Sciatic nerve (tissue), 2 donors: ENCODE measurements around the gene ADAMTS13. TPM values are rescaled to one million over a fixed set of nuclear protein-coding genes. Genes with fewer than 3 reads are reported as not detected.
"Not testable (repeated sequence)": the region's sequence is repeated elsewhere in the genome, so short reads cannot be mapped to it uniquely, and the experiment has no call there.

Source experiments
- ATAC-seq: fragments of 200-7000 bp; cut with Tn5 transposase; one replicate; pipeline ENCODE4 v1.9.1; 2020; ENCODE audit warnings: mild to moderate bottlenecking, moderate library complexity
- DNase-seq: peaks from one replicate; pipeline ENCODE4 v3.0.0-alpha.2; 2020; ENCODE audit warnings: low spot score
- intact Hi-C: fragments of 100-400 bp; cut with DNase I; formaldehyde crosslinking; loops from one replicate; pipeline ENCODE4 v1.14.2; 2022
- total RNA-seq: library from RNA; stranded (reverse); fragmentation: NEBNext Ultra II Directional; extraction: Animal tissue kit (Norgen Biotek cat#: 25700); gene quantifications from one replicate; pipeline ENCODE4 v1.2.1, GENCODE V29; 2021
- donor health status: DM: no; HTN: no; CAD: no.
- donor health status: DM: no; HTN: no; CAD: no.

The ADAMTS13 gene
- total RNA-seq, 1 donor from 2014 or later, result 4.6 TPM

- intact Hi-C loops, result no loop called here
- DNase-seq, result no peak
- ATAC-seq, result no peak
Observed at GRCh38 chr9:133443248-133443647, 21.1 kb downstream of the ADAMTS13 start.

- intact Hi-C loops, result no loop called here
- ATAC-seq (no peak), DNase-seq (no peak)
Observed at GRCh38 chr9:133443982-133444381, 21.8 kb downstream of the ADAMTS13 start.

DNA sequence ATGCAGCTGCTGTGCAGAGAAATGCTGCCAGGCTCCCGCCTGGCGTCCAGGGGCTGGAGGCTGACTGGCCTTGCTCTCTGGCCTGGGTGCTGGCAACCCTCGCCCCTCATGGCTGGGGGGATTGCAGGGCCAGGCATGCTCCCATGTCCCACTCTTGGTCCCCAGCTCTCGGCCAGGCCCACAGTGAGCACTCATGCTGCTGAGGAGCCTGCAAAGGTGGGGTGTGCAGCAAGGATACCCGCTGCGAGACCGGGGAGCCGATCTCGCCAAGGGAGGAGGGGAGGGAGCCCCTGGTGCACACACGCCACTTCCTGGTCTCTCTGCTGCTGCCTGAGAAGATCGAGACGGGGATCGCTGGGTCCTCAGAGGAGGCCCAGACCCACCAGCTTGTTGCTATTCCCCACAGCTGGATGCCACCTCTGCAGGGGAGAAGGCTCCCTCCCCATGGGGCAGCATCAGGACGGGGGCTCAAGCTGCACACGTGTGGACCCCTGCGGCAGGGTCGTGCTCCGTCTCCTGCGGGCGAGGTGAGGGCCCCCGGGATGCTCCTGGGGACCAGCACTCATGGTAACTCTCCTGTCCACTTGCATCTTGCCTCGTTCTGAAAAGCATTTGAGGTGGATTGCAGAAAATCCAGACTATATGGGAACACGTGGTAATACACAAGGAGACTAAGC, 23.3 kb downstream of the ADAMTS13 start:
- ATAC-seq, result no peak
- DNase-seq, result no peak

GRCh38 chr9:133448487-133448972, 26.4 kb downstream of the ADAMTS13 start:
- intact Hi-C loops, result no loop called here
- no peak for DNase-seq

More for the DNA sequence above, 23.3 kb downstream of the ADAMTS13 start:
- intact Hi-C loops, result no loop called here

GRCh38 chr9:133449760-133450159, 27.6 kb downstream of the ADAMTS13 start:
- ATAC-seq, result no peak
- no peak for DNase-seq
- intact Hi-C loops, result no loop called here

More at GRCh38 chr9:133448487-133448972, 26.4 kb downstream of the ADAMTS13 start:
- ATAC-seq, result no peak

GRCh38 chr9:133451865-133452264, 29.7 kb downstream of the ADAMTS13 start:
- intact Hi-C loops, ATAC-seq: not testable (repeated sequence)

GRCh38 chr9:133452562-133452961, 30.4 kb downstream of the ADAMTS13 start:
- ATAC-seq, result no peak
- intact Hi-C loops, result no loop called here

More at GRCh38 chr9:133451865-133452264, 29.7 kb downstream of the ADAMTS13 start:
- DNase-seq, result not testable (repeated sequence)

GRCh38 chr9:133453651-133454050, 31.5 kb downstream of the ADAMTS13 start:
- ATAC-seq, result no peak

More at GRCh38 chr9:133452562-133452961, 30.4 kb downstream of the ADAMTS13 start:
- no peak for DNase-seq

DNA sequence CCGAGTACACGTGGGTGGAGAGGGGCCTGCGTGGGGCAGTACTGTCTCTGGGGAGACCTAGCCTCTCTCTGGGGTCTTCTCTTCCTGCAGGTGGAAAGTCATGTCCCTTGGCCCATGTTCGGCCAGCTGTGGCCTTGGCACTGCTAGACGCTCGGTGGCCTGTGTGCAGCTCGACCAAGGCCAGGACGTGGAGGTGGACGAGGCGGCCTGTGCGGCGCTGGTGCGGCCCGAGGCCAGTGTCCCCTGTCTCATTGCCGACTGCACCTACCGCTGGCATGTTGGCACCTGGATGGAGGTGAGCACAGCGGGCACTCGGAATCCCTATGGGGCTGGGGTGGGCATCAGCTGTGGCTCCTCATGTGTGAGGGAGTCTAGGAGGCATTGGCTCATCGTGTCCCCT, 32.2 kb downstream of the ADAMTS13 start:
- intact Hi-C loops, result no loop called here
- DNase-seq (no peak), ATAC-seq (no peak)

More at GRCh38 chr9:133453651-133454050, 31.5 kb downstream of the ADAMTS13 start:
- intact Hi-C loops, result no loop called here
- no peak for DNase-seq

DNA sequence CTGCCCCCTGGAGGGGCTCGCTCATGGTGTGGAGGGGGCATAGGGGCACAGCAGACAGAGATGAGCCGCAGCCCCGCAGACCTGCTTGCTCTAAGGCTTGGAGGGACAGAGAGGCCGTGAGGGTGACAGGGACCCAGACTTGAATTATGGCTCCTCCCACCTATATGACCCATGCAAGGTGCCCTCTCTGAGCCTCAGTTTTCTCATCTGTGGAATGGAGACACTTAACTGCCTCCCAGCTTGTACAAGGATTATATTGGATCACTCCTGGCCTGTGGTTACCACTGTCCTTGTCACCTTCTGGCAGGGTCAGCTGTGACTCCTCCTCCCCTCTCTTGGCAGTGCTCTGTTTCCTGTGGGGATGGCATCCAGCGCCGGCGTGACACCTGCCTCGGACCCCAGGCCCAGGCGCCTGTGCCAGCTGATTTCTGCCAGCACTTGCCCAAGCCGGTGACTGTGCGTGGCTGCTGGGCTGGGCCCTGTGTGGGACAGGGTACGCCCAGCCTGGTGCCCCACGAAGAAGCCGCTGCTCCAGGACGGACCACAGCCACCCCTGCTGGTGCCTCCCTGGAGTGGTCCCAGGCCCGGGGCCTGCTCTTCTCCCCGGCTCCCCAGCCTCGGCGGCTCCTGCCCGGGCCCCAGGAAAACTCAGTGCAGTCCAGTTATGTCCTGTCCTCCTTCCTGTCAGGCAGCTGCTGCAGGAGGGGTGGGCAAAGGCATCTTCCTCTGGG, 32.9 kb downstream of the ADAMTS13 start:
- intact Hi-C loops, result no loop called here
- ATAC-seq (no peak), DNase-seq (no peak)

- intact Hi-C loops, result no loop called here
- ATAC-seq, result no peak
- no peak for DNase-seq
Observed at GRCh38 chr9:133455936-133456335, 33.8 kb downstream of the ADAMTS13 start.

- ATAC-seq (no peak), DNase-seq (no peak)
- intact Hi-C loops, result no loop called here
Observed at GRCh38 chr9:133456409-133456808, 34.2 kb downstream of the ADAMTS13 start.

DNA sequence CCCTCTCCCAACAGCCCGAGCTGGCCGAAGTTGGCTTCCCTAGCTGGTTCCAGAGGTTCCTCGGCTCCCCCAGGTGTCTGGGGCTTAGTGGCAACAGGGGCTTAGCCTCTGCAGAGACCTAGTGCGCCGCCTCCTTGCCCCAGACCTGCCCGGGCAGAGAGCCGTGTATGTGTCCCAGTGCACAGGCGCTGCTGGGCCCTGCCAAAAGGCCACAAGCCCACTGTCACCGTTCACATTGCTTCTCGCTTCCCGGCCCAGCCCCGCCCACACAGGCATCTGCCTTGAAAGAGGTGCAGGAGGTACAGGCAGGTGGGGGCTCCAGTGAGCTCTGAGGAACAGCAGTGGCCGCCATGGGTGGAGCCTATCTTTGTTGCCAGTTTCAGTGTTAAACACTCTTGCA, 35.1 kb downstream of the ADAMTS13 start:
- intact Hi-C loops, result no loop called here
- DNase-seq, result no peak
- ATAC-seq, result no peak

DNA sequence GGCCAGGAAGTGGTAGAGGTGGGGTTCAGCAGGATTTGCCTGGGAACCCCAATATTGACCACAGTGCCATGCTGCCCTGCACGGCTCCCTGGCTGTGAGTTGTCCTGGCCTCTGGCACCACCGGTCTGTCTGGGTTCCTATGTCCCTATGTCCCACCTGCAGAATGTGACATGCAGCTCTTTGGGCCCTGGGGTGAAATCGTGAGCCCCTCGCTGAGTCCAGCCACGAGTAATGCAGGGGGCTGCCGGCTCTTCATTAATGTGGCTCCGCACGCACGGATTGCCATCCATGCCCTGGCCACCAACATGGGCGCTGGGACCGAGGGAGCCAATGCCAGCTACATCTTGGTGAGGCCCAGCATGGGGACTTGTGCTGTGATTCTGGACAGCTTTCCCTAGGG, 35.6 kb downstream of the ADAMTS13 start:
- DNase-seq (no peak), ATAC-seq (no peak)
- intact Hi-C loops, result no loop called here

GRCh38 chr9:133458643-133459312, 36.6 kb downstream of the ADAMTS13 start:
- DNase-seq (no peak), ATAC-seq (no peak)
- intact Hi-C loops, result no loop called here

- peak; percentile 97 for DNase-seq
- intact Hi-C loops, result no loop called here
- ATAC-seq, result peak; percentile 95
Observed at GRCh38 chr9:133459476-133460404, 37.6 kb downstream of the ADAMTS13 start, which contains the start of gene CACFD1. CACFD1 (plus strand) TSS chr9:133459978; CDS start chr9:133460067, 89 bp downstream.

DNA sequence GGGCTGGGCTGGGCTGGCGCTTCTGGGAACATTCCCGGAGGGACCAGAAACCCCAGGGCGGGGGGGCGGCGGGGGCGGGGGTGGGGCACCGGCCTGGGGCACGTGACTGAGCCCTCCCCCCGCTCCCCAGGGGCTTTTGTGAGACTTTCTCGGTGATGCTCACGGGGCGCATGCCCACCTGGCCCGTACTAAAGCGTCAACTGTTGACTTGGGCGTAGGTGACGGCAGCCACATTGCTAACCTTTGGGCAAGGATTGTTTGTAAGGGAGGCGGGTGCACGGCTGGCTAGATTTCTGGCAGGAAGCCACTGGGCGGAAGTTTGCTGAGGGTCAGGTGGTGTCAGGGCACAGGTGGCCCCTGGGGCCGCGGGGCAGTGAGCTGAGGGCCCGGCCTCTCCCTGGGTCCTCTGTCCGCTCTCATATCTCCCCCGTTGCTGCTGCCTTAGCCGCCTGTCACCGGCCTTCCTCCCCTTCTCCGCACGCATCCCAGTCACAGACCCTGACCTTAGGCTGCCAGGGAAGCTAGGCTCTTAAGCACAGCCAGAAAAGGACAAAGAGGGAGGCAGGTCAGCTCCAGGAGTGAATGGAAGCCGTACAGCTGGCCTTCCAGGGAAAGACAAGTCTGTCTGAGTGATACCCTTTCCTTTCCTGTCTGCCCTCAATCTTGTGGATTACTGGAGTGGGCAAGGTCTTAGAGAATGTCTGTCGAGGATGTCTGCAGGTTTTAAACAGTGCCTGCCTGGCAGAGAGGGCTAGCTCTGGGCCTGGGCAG, 38.4 kb downstream of the ADAMTS13 start:
- peak; percentile 79 for DNase-seq
- intact Hi-C loops, result no loop called here

DNA sequence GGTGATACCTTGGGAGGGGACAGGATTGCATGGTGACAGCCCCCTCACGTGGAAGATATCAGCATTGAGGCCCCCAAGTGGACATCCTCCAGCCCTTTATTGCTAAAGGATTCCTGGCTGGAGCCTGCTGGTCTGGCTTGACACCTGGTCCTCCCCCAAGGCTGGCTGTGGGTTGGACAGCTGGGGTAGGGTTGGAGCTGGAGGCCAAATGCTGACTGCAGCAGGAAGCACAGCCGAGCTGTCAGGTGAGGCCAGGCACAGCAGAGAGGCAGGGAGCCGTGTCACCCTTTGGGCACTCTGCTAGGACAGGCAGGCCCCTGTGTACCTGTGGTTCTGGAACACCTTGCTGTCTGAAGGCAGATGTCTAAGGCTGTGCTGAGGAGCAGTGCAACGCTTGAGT, 39.8 kb downstream of the ADAMTS13 start:
- ATAC-seq (no peak), DNase-seq (no peak)
- intact Hi-C loops, result no loop called here

More for the DNA sequence above, 38.4 kb downstream of the ADAMTS13 start:
- ATAC-seq, result peak; percentile 1
